ENCODE measurements around the gene TAX1BP1.

TAX1BP1 gene

GRCh38 chr7:27793780-27794179, 53.8 kb downstream of the TAX1BP1 start:
- POLR2A ChIA-PET, result no interaction called here
- no peaks in the 10 kb centered on the region for H3K4me1 ChIP-seq (ENCODE audit: control extremely low read depth in 1 of 4, control insufficient read depth in 4 of 4, insufficient read depth in 4 of 4, low read length in 3 of 4)

GRCh38 chr7:27795977-27796376, 56.0 kb downstream of the TAX1BP1 start:
- no CpG with 5 or more reads among the region's 1 CpG for whole genome bisulfite sequencing (ENCODE audit: insufficient coverage)
- H3K4me3 ChIP-seq (ENCODE audit: control insufficient read depth in 1 of 7, extremely low read depth in 1 of 7, insufficient read depth in 4 of 7, low read depth in 2 of 7, low read length in 6 of 7), result no peak overlapping the region
- no peaks in the 10 kb centered on the region for H3K4me1 ChIP-seq (ENCODE audit: control extremely low read depth in 1 of 4, control insufficient read depth in 4 of 4, insufficient read depth in 4 of 4, low read length in 3 of 4)
- H3K27ac ChIP-seq (ENCODE audit: insufficient read depth in 1 of 2, low read depth in 1 of 2, low read length in 2 of 2, poor library complexity in 1 of 2, severe bottlenecking in 2 of 2), result no peak overlapping the region
- CTCF ChIA-PET, result no interaction called here
- H3K9me3 ChIP-seq (ENCODE audit: control extremely low read depth in 1 of 5, control insufficient read depth in 4 of 5, insufficient read depth in 2 of 5, low read depth in 1 of 5, low read length in 4 of 5), result no peaks in the 10 kb centered on the region
- POLR2A ChIA-PET, result no interaction called here
- H3K36me3 ChIP-seq (ENCODE audit: control insufficient read depth in 4 of 4, insufficient read depth in 4 of 4, low read length in 3 of 4), result peaks cover 8 to 33% (median 19%) of the 10 kb centered on the region in 4 experiments
- H3K27me3 ChIP-seq (replicated peaks in 2 of 5; ENCODE audit: control insufficient read depth in 4 of 5, insufficient read depth in 5 of 5, low read length in 4 of 5), result no peaks in the 10 kb centered on the region
- no peak for DNase-seq

More at GRCh38 chr7:27793780-27794179, 53.8 kb downstream of the TAX1BP1 start:
- Histone ChIP-seq H3K4me3 (ENCODE audit: control insufficient read depth in 1 of 7, extremely low read depth in 1 of 7, insufficient read depth in 4 of 7, low read depth in 2 of 7, low read length in 6 of 7) (no peak overlapping the region), H3K27me3 (replicated peaks in 2 of 5; ENCODE audit: control insufficient read depth in 4 of 5, insufficient read depth in 5 of 5, low read length in 4 of 5) (no peaks in the 10 kb centered on the region), H3K27ac (ENCODE audit: insufficient read depth in 1 of 2, low read depth in 1 of 2, low read length in 2 of 2, poor library complexity in 1 of 2, severe bottlenecking in 2 of 2) (no peak overlapping the region), H3K9me3 (ENCODE audit: control extremely low read depth in 1 of 5, control insufficient read depth in 4 of 5, insufficient read depth in 2 of 5, low read depth in 1 of 5, low read length in 4 of 5) (no peaks in the 10 kb centered on the region), H3K36me3 (ENCODE audit: control insufficient read depth in 4 of 4, insufficient read depth in 4 of 4, low read length in 3 of 4) (peaks cover 8 to 35% (median 21%) of the 10 kb centered on the region in 4 experiments)
- WGBS (ENCODE audit: insufficient coverage), result no CpG with 5 or more reads among the region's 1 CpG
- DNase-seq, result no peak
- CTCF ChIA-PET, result interaction anchor here (2.1 kb wide), 1 partner anchor 12 kb away, joined by 5 read pairs; no protein-coding TSS in a partner anchor

DNA sequence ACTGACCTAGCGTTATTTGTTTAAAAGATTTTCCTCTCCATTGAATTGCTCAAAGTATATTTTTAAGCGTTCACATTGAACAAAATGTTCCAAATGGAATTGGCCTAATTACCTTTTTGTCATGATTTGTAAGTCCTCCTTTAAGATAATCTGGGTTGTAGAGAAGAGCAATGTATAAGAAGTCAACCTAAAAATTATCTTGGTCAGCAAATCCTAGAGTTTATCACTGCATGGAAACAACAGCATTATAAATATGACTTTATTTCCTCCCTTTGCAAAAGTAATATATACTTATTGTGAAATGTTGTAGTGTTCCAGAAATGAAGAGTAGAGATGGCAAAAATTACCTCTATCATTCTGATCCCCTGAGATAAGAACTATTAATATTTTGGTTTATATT, 59.2 kb downstream of the TAX1BP1 start:
- no peaks in the 10 kb centered on the region for H3K27me3 ChIP-seq (replicated peaks in 2 of 5; ENCODE audit: control insufficient read depth in 4 of 5, insufficient read depth in 5 of 5, low read length in 4 of 5)
- POLR2A ChIA-PET, result no interaction called here
- H3K27ac ChIP-seq (ENCODE audit: insufficient read depth in 1 of 2, low read depth in 1 of 2, low read length in 2 of 2, poor library complexity in 1 of 2, severe bottlenecking in 2 of 2), result no peak overlapping the region
- H3K36me3 ChIP-seq (ENCODE audit: control insufficient read depth in 4 of 4, insufficient read depth in 4 of 4, low read length in 3 of 4), result peaks cover 8 to 24% (median 9%) of the 10 kb centered on the region in 4 experiments
- no peak for DNase-seq
- CTCF ChIA-PET, result no interaction called here
- H3K9me3 ChIP-seq (ENCODE audit: control extremely low read depth in 1 of 5, control insufficient read depth in 4 of 5, insufficient read depth in 2 of 5, low read depth in 1 of 5, low read length in 4 of 5), result no peaks in the 10 kb centered on the region
- no peaks in the 10 kb centered on the region for H3K4me1 ChIP-seq (ENCODE audit: control extremely low read depth in 1 of 4, control insufficient read depth in 4 of 4, insufficient read depth in 4 of 4, low read length in 3 of 4)
- H3K4me3 ChIP-seq (ENCODE audit: control insufficient read depth in 1 of 7, extremely low read depth in 1 of 7, insufficient read depth in 4 of 7, low read depth in 2 of 7, low read length in 6 of 7), result no peak overlapping the region
- WGBS (ENCODE audit: insufficient coverage), result no CpG with 5 or more reads among the region's 2 CpGs

GRCh38 chr7:27802999-27803398, 63.0 kb downstream of the TAX1BP1 start:
- Histone ChIP-seq H3K27ac (ENCODE audit: insufficient read depth in 1 of 2, low read depth in 1 of 2, low read length in 2 of 2, poor library complexity in 1 of 2, severe bottlenecking in 2 of 2) (no peak overlapping the region), H3K9me3 (ENCODE audit: control extremely low read depth in 1 of 5, control insufficient read depth in 4 of 5, insufficient read depth in 2 of 5, low read depth in 1 of 5, low read length in 4 of 5) (no peaks in the 10 kb centered on the region), H3K36me3 (ENCODE audit: control insufficient read depth in 4 of 4, insufficient read depth in 4 of 4, low read length in 3 of 4) (peaks cover 3 to 10% (median 7%) of the 10 kb centered on the region in 4 experiments), H3K4me3 (ENCODE audit: control insufficient read depth in 1 of 7, extremely low read depth in 1 of 7, insufficient read depth in 4 of 7, low read depth in 2 of 7, low read length in 6 of 7) (no peak overlapping the region), H3K4me1 (ENCODE audit: control extremely low read depth in 1 of 4, control insufficient read depth in 4 of 4, insufficient read depth in 4 of 4, low read length in 3 of 4) (no peaks in the 10 kb centered on the region), H3K27me3 (replicated peaks in 2 of 5; ENCODE audit: control insufficient read depth in 4 of 5, insufficient read depth in 5 of 5, low read length in 4 of 5) (no peaks in the 10 kb centered on the region)
- CTCF ChIA-PET, result interaction anchor here (1.9 kb wide), 1 partner anchor 122 kb away, joined by 4 read pairs; no protein-coding TSS in a partner anchor
- WGBS (ENCODE audit: insufficient coverage), result 100% methylated on average over 1 of the region's 2 CpGs
- POLR2A ChIA-PET, result no interaction called here
- DNase-seq, result no peak

DNA sequence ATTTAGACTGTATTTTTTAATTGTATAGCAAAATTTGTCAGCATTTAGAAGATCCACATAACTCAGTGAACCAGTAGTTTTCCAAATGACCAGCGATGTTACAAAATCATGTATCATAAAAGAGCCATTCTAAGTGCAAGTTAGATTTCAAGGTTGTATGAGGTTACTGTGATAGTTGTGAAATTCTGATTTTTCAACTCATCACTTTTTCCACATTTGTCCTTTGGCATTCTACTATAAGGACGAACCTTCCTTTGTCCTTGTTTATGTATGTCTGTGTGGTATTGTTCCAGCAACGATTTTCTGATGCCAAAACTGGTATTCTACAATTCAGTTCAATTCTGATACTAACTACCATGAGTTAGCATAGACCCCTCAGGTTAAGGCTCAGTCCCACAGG, 64.2 kb downstream of the TAX1BP1 start:
- peaks cover 3 to 10% (median 7%) of the 10 kb centered on the region in 4 experiments for H3K36me3 ChIP-seq (ENCODE audit: control insufficient read depth in 4 of 4, insufficient read depth in 4 of 4, low read length in 3 of 4)
- H3K27me3 ChIP-seq (replicated peaks in 2 of 5; ENCODE audit: control insufficient read depth in 4 of 5, insufficient read depth in 5 of 5, low read length in 4 of 5), result no peaks in the 10 kb centered on the region
- no peak for DNase-seq
- no peak overlapping the region for H3K4me3 ChIP-seq (ENCODE audit: control insufficient read depth in 1 of 7, extremely low read depth in 1 of 7, insufficient read depth in 4 of 7, low read depth in 2 of 7, low read length in 6 of 7)
- no CpG with 5 or more reads among the region's 3 CpGs for WGBS (ENCODE audit: insufficient coverage)
- ChIA-PET CTCF (no interaction called here), POLR2A (no interaction called here)
- H3K27ac ChIP-seq (ENCODE audit: insufficient read depth in 1 of 2, low read depth in 1 of 2, low read length in 2 of 2, poor library complexity in 1 of 2, severe bottlenecking in 2 of 2), result no peak overlapping the region
- no peaks in the 10 kb centered on the region for H3K9me3 ChIP-seq (ENCODE audit: control extremely low read depth in 1 of 5, control insufficient read depth in 4 of 5, insufficient read depth in 2 of 5, low read depth in 1 of 5, low read length in 4 of 5)
- peaks cover 0 to 3% (median 0%) of the 10 kb centered on the region in 4 experiments for H3K4me1 ChIP-seq (ENCODE audit: control extremely low read depth in 1 of 4, control insufficient read depth in 4 of 4, insufficient read depth in 4 of 4, low read length in 3 of 4)

GRCh38 chr7:27808626-27809025, 68.7 kb downstream of the TAX1BP1 start:
- Histone ChIP-seq H3K36me3 (ENCODE audit: control insufficient read depth in 4 of 4, insufficient read depth in 4 of 4, low read length in 3 of 4) (peaks cover 3 to 14% (median 7%) of the 10 kb centered on the region in 4 experiments), H3K9me3 (ENCODE audit: control extremely low read depth in 1 of 5, control insufficient read depth in 4 of 5, insufficient read depth in 2 of 5, low read depth in 1 of 5, low read length in 4 of 5) (no peaks in the 10 kb centered on the region), H3K27ac (ENCODE audit: insufficient read depth in 1 of 2, low read depth in 1 of 2, low read length in 2 of 2, poor library complexity in 1 of 2, severe bottlenecking in 2 of 2) (no peak overlapping the region), H3K27me3 (replicated peaks in 2 of 5; ENCODE audit: control insufficient read depth in 4 of 5, insufficient read depth in 5 of 5, low read length in 4 of 5) (no peaks in the 10 kb centered on the region), H3K4me3 (ENCODE audit: control insufficient read depth in 1 of 7, extremely low read depth in 1 of 7, insufficient read depth in 4 of 7, low read depth in 2 of 7, low read length in 6 of 7) (no peak overlapping the region), H3K4me1 (ENCODE audit: control extremely low read depth in 1 of 4, control insufficient read depth in 4 of 4, insufficient read depth in 4 of 4, low read length in 3 of 4) (peaks cover 0 to 3% (median 0%) of the 10 kb centered on the region in 4 experiments)
- no peak for DNase-seq
- 100% methylated on average over 2 of the region's 2 CpGs for WGBS (ENCODE audit: insufficient coverage)
- ChIA-PET POLR2A (no interaction called here), CTCF (interaction anchor here (1.3 kb wide), 1 partner anchor 112 kb away, joined by 3 read pairs; no protein-coding TSS in a partner anchor)

- 89% methylated on average over 1 of the region's 4 CpGs for WGBS (ENCODE audit: insufficient coverage)
- CTCF ChIA-PET, result interaction anchor here (1.2 kb wide), 1 partner anchor 287 kb away, joined by 3 read pairs; no protein-coding TSS in a partner anchor
Measured at GRCh38 chr7:27810186-27810585, 70.2 kb downstream of the TAX1BP1 start.

More at GRCh38 chr7:27810186-27810585, 70.2 kb downstream of the TAX1BP1 start:
- Histone ChIP-seq H3K9me3 (ENCODE audit: control extremely low read depth in 1 of 5, control insufficient read depth in 4 of 5, insufficient read depth in 2 of 5, low read depth in 1 of 5, low read length in 4 of 5) (no peaks in the 10 kb centered on the region), H3K27ac (ENCODE audit: insufficient read depth in 1 of 2, low read depth in 1 of 2, low read length in 2 of 2, poor library complexity in 1 of 2, severe bottlenecking in 2 of 2) (no peak overlapping the region), H3K4me3 (ENCODE audit: control insufficient read depth in 1 of 7, extremely low read depth in 1 of 7, insufficient read depth in 4 of 7, low read depth in 2 of 7, low read length in 6 of 7) (no peak overlapping the region), H3K36me3 (ENCODE audit: control insufficient read depth in 4 of 4, insufficient read depth in 4 of 4, low read length in 3 of 4) (peaks cover 3 to 12% (median 6%) of the 10 kb centered on the region in 4 experiments), H3K4me1 (ENCODE audit: control extremely low read depth in 1 of 4, control insufficient read depth in 4 of 4, insufficient read depth in 4 of 4, low read length in 3 of 4) (peaks cover 0 to 3% (median 0%) of the 10 kb centered on the region in 4 experiments), H3K27me3 (replicated peaks in 2 of 5; ENCODE audit: control insufficient read depth in 4 of 5, insufficient read depth in 5 of 5, low read length in 4 of 5) (no peaks in the 10 kb centered on the region)
- POLR2A ChIA-PET, result no interaction called here
- DNase-seq, result no peak
